ENCODE data around the gene BACH2. TPM values are rescaled to one million over a fixed set of nuclear protein-coding genes. Genes with fewer than 3 reads are reported as not detected.
"Not testable (repeated sequence)": the region's sequence is repeated elsewhere in the genome, so short reads cannot be mapped to it uniquely, and the experiment has no call there.

Gene BACH2
- polyA plus RNA-seq, 4 donors = 9.7 to 12.2 (median 10.3) TPM

DNA sequence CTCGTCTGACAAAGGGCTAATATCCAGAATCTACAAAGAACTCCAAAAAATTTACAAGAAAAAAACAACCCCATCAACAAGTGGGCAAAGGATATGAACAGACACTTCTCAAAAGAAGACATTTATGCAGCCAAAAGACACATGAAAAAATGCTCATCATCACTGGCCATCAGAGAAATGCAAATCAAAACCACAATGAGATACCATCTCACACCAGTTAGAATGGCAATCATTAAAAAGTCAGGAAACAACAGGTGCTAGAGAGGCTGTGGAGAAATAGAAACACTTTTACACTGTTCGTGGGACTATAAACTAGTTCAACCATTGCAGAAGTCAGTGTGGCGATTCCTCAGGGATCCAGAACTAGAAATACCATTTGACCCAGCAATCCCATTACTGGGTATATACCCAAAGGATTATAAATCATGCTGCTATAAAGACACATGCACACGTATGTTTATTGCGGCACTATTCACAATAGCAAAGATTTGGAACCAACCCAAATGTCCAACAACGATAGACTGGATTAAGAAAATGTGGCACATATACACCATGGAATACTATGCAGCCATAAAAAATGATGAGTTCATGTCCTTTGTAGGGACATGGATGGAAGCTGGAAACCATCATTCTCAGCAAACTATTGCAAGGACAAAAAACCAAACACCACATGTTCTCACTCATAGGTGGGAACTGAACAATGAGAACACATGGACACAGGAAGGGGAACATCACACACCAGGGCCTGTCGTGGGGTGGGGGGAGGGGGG is 130.3 kb downstream of the BACH2 start:
- DNase-seq (ENCODE audit: low read depth in 4 of 4, low spot score in 3 of 4) = not testable (repeated sequence)

DNA sequence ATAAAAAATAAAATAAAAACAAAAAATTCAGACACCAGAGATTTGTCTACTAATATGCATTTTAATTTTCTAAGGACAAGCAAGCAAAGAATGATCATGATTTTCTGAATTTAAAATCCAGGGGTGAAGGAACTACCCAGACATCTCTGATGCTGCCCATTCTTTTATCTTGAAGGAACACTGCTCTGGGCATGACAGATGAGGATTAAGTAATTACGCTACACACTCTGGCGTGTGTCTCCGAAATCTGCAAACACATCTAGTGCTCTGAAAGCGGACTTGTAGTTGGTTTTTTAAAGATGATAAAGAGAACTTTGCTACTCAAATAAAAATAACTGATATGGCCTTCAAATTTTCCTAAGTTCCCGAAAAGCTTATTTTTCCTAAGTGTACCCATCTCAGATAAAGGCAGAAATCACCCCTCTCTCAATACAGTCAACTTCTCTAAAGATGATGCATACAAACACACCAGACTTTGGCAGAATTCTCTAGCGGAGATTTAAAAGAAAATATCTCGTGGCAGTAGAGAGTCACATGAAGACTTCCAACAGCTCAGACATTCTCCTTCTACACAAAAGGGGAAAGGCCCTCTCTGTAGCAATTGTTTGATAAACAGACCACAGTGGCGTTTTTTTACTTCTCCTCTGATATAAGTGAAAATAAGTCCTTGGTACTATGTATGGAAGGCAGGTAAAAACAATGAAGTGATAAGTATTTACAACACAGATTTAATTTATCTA is 133.8 kb downstream of the BACH2 start:
- no peak for DNase-seq (ENCODE audit: low read depth in 4 of 4, low spot score in 3 of 4)

DNA sequence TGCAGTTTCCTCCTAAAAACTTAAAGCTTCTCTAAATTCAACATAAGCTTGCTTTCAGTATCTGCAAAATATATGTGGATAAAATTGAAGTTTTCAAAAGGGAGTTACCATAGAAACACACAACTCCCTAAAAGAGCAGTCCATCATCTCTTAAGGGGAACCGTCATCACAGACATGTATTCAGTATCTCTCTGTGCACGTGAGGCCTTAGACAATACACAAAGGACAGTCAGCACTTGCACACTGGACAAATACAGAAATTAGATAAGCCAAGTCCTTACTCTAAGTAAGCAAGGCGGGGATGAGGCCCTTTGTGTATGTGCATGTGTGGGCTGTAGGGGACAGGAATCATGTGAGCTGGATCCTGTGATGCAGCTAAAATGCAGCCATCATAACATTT is 136.6 kb downstream of the BACH2 start:
- DNase-seq (ENCODE audit: low read depth in 4 of 4, low spot score in 3 of 4) = no peak

DNA sequence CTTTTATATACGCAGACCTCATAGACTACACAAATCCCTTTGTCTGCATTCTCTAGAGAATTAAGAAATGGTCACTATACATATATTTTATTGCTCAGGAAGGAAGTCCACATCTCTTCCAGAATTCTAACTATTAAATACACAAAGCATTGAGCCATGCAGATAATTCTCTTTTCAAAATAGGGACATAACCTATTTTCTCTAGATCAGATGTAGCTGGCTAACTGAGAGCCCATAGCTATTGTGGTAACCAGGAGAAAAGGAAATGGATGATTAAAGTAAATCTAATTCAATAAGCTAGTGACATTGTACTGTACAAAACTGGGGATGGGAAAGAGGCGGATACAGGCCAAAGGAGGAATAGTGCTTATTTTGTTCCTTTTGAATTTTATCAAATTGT is 137.2 kb downstream of the BACH2 start:
- DNase-seq (ENCODE audit: low read depth in 4 of 4, low spot score in 3 of 4) = no peak

DNA sequence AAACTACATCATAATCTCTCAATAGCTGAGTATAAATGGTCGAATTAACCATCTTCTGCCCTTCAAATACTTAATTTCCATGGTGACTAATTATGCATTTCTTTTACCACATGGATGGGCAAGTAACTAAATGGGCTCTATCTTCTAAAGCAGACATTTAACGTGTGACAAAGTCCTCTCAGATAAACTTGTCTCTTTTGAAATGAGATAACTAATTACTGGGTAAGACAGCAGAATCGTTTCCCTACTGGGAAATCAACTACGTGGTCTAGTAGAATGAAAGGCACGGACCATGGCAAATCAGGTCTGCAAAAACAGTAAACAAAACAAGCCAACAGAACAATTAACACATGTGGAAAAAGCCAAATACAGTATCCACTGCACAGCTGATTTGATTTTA is 137.7 kb downstream of the BACH2 start:
- DNase-seq (ENCODE audit: low read depth in 4 of 4, low spot score in 3 of 4) = no peak

DNA sequence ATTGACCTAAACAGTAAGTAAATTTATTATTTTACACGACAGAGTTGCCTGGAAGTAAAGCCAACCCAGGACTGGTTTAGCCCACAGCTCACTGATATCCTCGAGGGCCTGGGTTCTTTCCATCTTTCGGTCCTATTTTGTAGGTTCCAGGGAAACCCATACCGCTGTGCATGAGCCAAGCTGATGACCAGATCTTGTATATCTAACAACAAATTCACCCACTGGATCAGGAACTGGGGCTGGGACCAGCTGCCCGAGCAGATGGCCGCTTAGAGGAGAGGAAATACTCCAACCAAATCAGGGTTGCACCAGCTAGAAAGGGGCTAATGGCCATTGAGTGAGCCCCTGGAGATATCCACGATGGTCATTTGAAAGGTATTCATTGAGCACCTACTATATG is 139.2 kb downstream of the BACH2 start:
- DNase-seq (ENCODE audit: low read depth in 4 of 4, low spot score in 3 of 4) = no peak

DNA sequence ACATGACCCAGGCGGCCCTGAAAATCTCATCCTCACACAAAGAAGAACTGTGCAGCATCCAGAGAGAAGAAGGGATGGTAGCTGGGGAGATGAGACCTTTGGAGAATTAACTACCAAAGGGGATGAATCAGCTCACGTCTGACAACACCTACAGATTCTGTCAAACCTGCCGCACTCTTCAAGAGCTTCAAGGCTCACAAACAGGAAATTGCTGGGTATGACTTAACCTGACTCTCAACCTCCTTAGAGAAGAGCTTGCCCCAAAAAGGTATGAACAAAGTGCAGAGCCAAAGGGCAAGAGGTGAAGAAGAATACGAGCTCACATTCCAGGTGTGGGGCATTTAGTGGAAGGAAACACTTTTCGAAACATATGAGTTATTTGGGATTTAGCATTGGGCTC is 139.8 kb downstream of the BACH2 start:
- DNase-seq (ENCODE audit: low read depth in 4 of 4, low spot score in 3 of 4) = no peak

DNA sequence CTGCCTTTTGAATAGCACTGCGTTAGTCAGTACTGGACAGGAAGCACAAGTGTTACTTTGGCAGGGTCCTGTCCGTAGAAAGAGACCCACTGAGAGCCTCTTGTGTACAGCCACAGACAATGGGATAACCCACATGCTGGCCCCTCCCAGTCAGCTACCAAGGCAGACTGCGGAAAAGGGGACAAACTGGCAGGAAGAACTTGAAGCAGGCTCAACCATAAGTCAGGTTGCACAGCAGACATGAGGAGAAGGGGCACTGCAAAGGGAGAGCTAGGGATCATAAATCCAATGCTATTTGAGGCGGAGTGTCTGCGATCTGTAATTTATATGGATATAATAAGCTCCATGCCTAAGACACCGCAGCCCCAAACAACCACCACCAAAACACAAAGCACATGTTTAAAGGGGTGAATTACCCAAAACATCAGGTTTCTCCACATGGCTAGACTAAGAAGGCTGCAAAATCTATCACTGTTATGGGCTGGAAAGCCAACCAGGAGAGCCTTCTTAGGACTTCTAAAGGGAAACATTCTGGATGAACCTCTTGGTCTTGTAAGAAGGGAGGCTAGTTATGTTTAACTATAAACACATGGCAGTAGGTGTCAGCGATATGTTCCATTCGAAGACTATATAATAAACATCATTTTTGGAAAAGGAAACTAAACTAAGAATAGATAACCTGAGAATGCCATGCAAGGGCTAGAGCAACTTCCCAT is 141.7 kb downstream of the BACH2 start:
- no peak for DNase-seq (ENCODE audit: low read depth in 4 of 4, low spot score in 3 of 4)

DNA sequence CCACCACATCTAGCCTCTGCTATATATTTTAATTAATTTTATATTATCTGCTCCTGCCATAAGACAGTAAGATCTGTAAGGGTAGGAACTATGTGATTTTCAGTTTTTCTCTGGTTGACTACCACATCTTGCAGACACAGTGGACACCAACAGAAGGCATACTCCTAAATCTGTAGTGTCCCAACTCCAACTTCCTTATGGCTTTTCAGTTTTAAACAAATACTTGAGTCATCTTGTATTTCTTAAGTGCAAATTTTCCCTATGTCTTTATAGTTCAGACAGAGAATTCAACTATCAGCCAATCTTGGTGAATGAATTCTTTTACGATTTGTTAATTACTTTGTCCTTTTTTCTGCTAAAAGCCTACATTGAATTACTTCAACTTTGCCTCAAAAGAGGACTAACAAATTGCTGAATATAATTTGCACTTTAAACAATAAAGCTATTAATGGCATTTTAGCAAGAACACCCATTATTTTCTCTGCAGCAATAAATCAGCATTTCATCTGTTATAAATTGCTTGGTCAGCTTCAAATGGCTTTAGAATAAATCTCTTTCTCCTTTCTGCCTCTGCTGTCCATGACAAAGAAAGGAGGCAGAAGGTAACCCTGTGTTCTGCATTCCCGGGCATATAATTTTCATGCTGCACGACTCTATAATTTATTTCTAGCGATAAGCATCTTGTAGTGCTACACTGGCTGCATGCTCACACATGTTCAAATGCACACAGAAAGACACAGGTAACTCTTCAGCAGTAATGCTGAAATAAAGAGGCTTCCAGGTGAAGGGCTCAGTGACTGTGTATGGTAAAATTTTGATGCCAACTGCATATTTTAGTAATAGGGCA is 144.8 kb downstream of the BACH2 start:
- no peak for DNase-seq (ENCODE audit: low read depth in 4 of 4, low spot score in 3 of 4)

DNA sequence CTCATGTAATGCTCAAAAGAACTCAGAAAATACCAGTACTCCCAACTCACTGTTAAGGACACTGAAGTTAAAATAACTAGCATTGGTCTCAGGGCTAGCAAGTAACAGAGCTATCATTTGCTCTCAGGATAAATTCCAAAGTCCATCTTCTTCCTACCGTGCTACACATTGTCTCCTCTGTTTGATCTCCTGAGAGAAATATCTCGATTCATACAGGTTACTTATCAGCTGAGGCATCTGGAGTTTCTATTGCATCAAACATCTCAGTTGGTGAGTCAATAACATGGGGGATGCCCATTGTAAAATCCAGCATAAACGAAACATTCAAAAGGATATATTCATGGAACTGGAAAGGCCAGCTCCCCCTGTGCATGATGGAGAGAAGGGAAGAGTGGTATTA is 147.4 kb downstream of the BACH2 start:
- DNase-seq (ENCODE audit: low read depth in 4 of 4, low spot score in 3 of 4) = no peak

DNA sequence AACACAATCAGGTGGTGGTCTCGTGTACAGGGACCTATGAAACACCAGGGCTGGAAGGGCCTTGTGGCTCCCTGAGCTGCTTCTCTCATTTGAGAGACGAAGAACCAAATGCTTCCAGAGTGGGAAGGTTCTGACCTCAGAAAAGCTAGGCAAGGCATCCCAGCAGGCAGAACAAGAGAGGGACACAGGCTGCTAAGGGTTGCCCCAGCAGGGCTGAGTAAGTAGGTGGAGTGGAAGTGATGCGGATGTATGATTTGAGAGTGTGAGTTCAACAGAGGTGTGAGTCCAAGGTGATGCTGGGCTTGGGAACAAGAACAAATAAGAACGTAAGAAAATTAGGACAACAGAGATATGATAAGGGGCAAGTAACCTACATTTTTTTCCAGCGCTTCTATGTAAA is 147.8 kb downstream of the BACH2 start:
- DNase-seq (ENCODE audit: low read depth in 4 of 4, low spot score in 3 of 4) = no peak

DNA sequence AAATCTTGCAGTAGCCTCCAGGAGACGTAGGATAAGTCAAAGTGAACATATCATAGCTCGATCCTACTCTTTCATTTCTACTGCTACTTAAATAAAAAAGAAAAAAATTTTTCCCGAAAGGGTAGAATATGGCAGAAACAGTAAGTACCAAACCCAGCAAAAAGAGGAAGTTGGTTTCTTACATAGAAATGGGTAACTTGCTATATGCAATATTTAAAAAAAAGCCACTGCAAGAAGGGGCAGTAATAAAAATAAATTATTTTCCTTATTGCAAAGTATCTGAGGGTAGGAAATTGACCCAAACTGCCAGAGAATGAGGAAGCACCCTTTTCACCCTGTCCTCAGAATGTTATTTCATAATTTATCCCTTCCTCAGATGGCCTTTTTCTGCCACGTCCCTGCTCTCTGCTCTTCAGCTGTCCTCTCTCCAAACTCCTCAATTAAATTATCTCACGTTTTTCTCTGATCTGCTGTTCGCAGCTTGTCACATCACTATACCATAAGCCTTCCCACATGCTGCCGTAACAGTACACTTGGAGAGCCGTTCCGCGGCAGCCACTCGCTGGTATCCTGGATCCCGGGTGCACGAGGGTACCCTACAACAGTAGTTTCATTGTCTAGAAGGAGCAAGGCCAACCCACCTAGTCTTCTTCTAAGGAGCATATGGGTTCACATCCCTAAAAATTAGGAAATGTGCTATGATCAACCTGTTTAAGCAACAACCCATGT is 149.6 kb downstream of the BACH2 start:
- DNase-seq (ENCODE audit: low read depth in 4 of 4, low spot score in 3 of 4) = no peak

DNA sequence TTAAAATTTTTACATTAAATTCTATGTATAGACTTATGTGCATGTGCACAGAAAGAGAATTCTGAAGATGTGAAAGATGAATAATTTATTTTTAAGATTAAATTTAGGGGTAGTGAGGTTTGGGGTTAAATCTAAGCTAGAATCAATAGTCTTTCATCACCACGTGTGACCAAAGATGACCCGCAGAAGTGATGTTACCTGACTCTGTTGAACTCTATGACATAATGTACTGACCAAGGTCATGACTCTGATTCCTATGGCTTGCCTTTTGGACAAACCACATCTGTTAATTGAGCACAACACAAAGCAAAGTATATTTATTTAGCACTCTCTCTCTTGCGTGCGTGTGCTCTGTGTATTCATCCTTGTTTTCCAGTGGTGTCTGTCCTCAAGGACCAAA is 150.6 kb downstream of the BACH2 start:
- no peak for DNase-seq (ENCODE audit: low read depth in 4 of 4, low spot score in 3 of 4)

DNA sequence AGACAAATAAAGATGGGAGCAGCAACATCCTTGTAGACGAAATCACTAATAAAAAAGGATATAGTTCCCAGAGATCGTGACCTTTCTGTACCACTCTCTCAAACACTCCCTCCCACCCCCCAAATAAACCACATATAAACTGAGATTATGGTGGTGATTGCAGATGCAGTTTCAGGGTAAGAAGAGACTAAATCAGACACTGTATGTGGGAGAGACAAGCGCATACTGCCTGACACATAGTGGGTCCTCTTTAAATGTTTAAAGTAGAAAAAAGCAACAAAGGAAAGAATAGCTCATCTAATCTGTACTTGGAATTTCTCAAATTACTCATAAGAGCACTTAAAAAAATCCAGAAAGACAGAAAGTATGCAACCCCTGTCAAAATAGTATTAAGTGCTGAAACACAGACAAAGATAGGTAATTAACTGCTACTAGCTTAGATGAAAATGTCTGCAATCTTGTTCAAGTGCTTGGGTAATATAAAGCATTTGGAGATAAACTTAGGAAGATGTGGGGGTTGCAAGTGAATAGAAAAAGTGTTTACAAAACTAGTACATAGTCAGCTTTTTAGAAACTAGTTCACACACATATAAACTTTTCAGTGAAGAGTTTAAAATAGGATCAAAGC is 151.6 kb downstream of the BACH2 start:
- no peak for DNase-seq (ENCODE audit: low read depth in 4 of 4, low spot score in 3 of 4)

DNA sequence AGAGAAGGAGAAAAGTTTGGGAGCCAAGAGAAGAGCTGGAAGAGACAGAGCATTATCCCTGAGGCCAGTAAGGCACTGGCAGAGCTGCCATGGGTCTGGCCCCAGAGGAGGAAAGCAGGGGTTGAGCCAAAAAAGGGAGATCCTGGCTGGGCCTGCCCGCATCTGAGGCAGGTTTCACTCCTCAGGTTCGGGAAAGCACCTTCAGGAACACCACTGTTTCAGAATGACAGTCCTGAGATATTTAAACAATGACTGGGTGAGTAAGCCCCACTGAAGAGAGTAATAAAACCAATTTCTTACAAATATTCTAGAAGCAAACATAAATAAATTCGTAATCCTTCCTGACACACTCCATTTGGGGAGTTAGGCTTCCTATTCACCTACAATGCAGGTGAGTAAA is 152.2 kb downstream of the BACH2 start:
- DNase-seq (ENCODE audit: low read depth in 4 of 4, low spot score in 3 of 4) = no peak

DNA sequence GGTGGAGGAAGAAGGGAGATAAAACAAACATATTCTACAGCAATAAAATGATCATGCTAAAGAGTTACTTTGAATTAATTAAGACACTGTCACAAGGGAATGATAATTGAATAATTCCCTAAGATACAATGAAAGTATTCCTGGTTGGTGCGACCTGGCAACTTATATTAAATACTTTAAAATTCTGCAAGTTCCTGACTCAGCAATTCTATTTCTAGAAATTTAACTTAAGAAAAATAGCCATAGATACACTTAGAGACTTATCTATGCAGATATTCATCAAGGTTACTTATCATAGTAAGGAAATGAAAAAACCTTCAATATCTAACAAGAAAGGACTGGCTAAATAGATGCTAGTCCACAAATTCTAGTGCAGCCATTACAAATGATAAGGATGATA is 156.0 kb downstream of the BACH2 start:
- DNase-seq (ENCODE audit: low read depth in 4 of 4, low spot score in 3 of 4) = no peak

DNA sequence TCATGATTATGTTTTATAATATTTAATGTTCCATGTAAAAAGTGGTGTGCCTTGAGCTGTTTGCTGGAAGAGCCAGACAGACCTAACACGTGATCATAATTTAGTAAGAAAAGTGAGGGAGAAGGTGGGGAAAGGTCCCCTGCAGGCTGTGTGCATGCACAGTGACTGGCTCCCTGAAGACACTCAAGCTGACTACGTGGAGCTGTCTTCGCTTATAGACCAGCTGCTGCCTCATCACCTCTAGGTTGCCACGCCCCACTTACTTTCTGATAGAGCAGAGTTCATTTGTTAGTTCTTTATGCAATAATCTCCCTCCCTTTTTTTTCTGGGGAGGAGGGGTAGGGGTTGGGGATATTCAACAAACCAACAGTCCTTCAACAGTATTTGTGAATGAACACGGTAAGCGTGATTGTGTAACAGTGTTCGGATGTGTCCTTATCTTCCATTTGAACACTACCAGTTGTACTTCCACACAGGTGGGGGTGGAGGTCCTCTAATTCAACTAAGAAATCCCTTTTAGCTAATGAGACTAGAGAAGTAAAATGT is 157.3 kb downstream of the BACH2 start:
- no peak for DNase-seq (ENCODE audit: low read depth in 4 of 4, low spot score in 3 of 4)

DNA sequence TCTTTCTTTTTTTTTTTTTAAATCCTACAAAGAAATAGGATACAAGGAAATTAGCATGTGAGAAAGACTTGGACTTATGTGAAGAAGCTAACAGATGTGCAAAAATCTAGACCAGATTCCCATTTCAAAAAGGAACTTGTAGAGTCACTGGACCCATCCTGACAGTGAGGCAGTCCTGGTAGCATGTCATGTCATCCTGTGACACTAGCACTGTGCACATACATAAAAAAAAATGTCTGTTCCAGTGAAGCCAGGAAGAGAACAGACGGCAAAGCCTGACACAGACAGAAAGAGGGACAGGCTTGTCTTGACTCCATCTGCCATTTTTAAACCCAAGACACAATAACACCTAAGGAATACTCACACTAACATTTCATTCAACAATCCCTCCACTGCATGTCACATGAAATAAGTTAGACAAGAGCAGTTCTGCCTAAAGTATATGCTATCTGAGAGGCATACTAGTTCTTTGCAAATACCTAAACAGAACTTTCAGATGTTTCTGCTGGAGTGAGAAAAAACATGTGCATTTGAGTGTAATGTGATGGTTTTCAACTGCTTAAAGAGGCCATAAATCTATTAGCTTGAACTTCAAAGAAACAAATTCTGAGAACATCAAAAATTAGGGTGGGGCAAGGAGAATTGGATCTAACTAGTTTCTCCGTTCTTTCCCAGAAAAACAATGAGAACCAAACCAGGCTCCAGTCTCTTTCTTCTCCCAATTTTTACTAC is 159.6 kb downstream of the BACH2 start:
- DNase-seq (ENCODE audit: low read depth in 4 of 4, low spot score in 3 of 4) = no peak

DNA sequence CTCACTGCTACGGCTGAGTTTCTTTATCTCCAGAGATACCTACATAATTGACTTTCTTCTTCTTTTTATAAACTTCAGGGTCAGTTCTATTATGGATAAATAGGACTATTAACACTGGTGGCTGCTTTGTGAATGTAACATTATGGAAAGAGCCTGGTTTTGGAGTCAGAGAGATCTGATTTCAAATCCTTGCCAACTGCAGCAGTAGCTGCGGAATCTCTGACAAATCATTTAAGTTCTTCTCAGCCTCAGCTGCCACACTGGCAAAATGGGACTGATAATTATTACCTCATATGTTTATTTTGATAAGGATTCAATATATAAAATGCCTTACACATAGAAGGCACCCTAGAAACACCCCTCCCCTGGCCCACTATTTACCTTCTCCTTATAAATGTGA is 160.5 kb downstream of the BACH2 start:
- DNase-seq (ENCODE audit: low read depth in 4 of 4, low spot score in 3 of 4) = no peak

Measured in right renal pelvis (tissue), 4 donors.